Measurements from ENCODE around the gene RAD51B. TPM values are rescaled to one million over a fixed set of nuclear protein-coding genes. Genes with fewer than 3 reads are reported as not detected.
A peak's percentile ranks its signal among the peaks of the same experiment; 100 is the strongest.

The RAD51B gene
- total RNA-seq, 2 donors from 2014 or later, result 22.8 to 33.8 TPM

- peaks cover 6% of the 10 kb centered on the region for H3K4me1 ChIP-seq (ENCODE audit: control insufficient read depth, insufficient read depth, low read length)
- peaks cover 42% of the 10 kb centered on the region for H3K27me3 ChIP-seq (ENCODE audit: control insufficient read depth, insufficient read depth, low read length, poor library complexity, severe bottlenecking)
- peaks cover 9% of the 10 kb centered on the region for H3K9me3 ChIP-seq (ENCODE audit: control insufficient read depth, low read length)
- H3K9me3 Mint-ChIP-seq, result peaks cover 20% of the 10 kb centered on the region
- H3K4me3 ChIP-seq (ENCODE audit: low read length), result no peak overlapping the region
- peak overlapping the region; percentile 3 for H3K27ac Mint-ChIP-seq
- H3K9ac ChIP-seq (ENCODE audit: extremely low read depth, low read length, poor library complexity, severe bottlenecking), result no peak overlapping the region
- peak; percentile 86 for TF ChIP-seq CTCF (conservative IDR thresholded peaks at IDR 0.05)
- WGBS, 2 experiments (ENCODE audit: insufficient coverage in 1 of 2, insufficient read length in 1 of 2), result 0% methylated on average over 1 of the region's 1 CpG; no CpG with 5 or more reads in 1 of the 2 experiments
- H3K36me3 Mint-ChIP-seq (ENCODE audit: low read depth), result peaks cover 5% of the 10 kb centered on the region
- peaks cover 29% of the 10 kb centered on the region for H3K27me3 Mint-ChIP-seq (ENCODE audit: insufficient read depth)
- H3K4me3 Mint-ChIP-seq, result no peak overlapping the region
- DNase-seq, result peak; percentile 75
- peaks cover 28% of the 10 kb centered on the region for H3K4me1 Mint-ChIP-seq
- no peak overlapping the region for H3K27ac ChIP-seq (ENCODE audit: low read depth, low read length)
- no peaks in the 10 kb centered on the region for H3K36me3 ChIP-seq (ENCODE audit: control insufficient read depth, insufficient read depth, low read length)
These were observed 114.5 kb downstream of the RAD51B start for GRCh38 chr14:67934087-67934486.

GRCh38 chr14:67934862-67935261, 115.3 kb downstream of the RAD51B start:
- no peak overlapping the region for H3K9ac ChIP-seq (ENCODE audit: extremely low read depth, low read length, poor library complexity, severe bottlenecking)
- no peaks in the 10 kb centered on the region for H3K36me3 ChIP-seq (ENCODE audit: control insufficient read depth, insufficient read depth, low read length)
- H3K27ac ChIP-seq (ENCODE audit: low read depth, low read length), result no peak overlapping the region
- H3K4me3 Mint-ChIP-seq, result no peak overlapping the region
- TF ChIP-seq CTCF (conservative IDR thresholded peaks at IDR 0.05), result no peak
- WGBS, 2 experiments (ENCODE audit: insufficient coverage in 1 of 2, insufficient read length in 1 of 2), result 79 to 100% methylated on average over 1 of the region's 1 CpG
- H3K9me3 ChIP-seq (ENCODE audit: control insufficient read depth, low read length), result peaks cover 8% of the 10 kb centered on the region
- no peak overlapping the region for H3K4me3 ChIP-seq (ENCODE audit: low read length)
- DNase-seq, result no peak
- H3K27me3 ChIP-seq (ENCODE audit: control insufficient read depth, insufficient read depth, low read length, poor library complexity, severe bottlenecking), result peaks cover 42% of the 10 kb centered on the region
- H3K9me3 Mint-ChIP-seq, result peaks cover 12% of the 10 kb centered on the region
- peaks cover 33% of the 10 kb centered on the region for H3K4me1 Mint-ChIP-seq
- peaks cover 5% of the 10 kb centered on the region for H3K36me3 Mint-ChIP-seq (ENCODE audit: low read depth)
- peaks cover 6% of the 10 kb centered on the region for H3K4me1 ChIP-seq (ENCODE audit: control insufficient read depth, insufficient read depth, low read length)
- no peak overlapping the region for H3K27ac Mint-ChIP-seq
- peaks cover 29% of the 10 kb centered on the region for H3K27me3 Mint-ChIP-seq (ENCODE audit: insufficient read depth)

GRCh38 chr14:67935371-67935770, 115.8 kb downstream of the RAD51B start:
- H3K27me3 ChIP-seq (ENCODE audit: control insufficient read depth, insufficient read depth, low read length, poor library complexity, severe bottlenecking), result peaks cover 42% of the 10 kb centered on the region
- H3K36me3 Mint-ChIP-seq (ENCODE audit: low read depth), result peaks cover 3% of the 10 kb centered on the region
- TF ChIP-seq CTCF (conservative IDR thresholded peaks at IDR 0.05), result no peak
- H3K4me3 ChIP-seq (ENCODE audit: low read length), result no peak overlapping the region
- no peak overlapping the region for H3K27ac Mint-ChIP-seq
- H3K9me3 ChIP-seq (ENCODE audit: control insufficient read depth, low read length), result peaks cover 3% of the 10 kb centered on the region
- H3K36me3 ChIP-seq (ENCODE audit: control insufficient read depth, insufficient read depth, low read length), result no peaks in the 10 kb centered on the region
- no peak overlapping the region for H3K27ac ChIP-seq (ENCODE audit: low read depth, low read length)
- peaks cover 34% of the 10 kb centered on the region for H3K4me1 Mint-ChIP-seq
- 80 to 81% methylated on average over 1 to 2 of the region's 2 CpGs for whole genome bisulfite sequencing, 2 experiments (ENCODE audit: insufficient coverage in 1 of 2, insufficient read length in 1 of 2)
- peaks cover 29% of the 10 kb centered on the region for H3K27me3 Mint-ChIP-seq (ENCODE audit: insufficient read depth)
- H3K4me1 ChIP-seq (ENCODE audit: control insufficient read depth, insufficient read depth, low read length), result peaks cover 6% of the 10 kb centered on the region
- H3K4me3 Mint-ChIP-seq, result no peak overlapping the region
- H3K9me3 Mint-ChIP-seq, result peaks cover 7% of the 10 kb centered on the region
- no peak overlapping the region for H3K9ac ChIP-seq (ENCODE audit: extremely low read depth, low read length, poor library complexity, severe bottlenecking)
- DNase-seq, result no peak

Measured in endodermal cell (in vitro differentiated cells).